Body of pancreas (tissue), 4 donors: Measurements from ENCODE around the gene CD209.

Experiments used
- CTCF ChIP-seq, 7 experiments: fragments of 450-650 bp in 4 of 7; fragments of 200-600 bp in 3 of 7; sonication (generic) in 3 of 7; IDR thresholded peaks; one replicate each; pipeline ENCODE4 v1.5.1; 2016 to 2019; ENCODE audit warnings: antibody characterized with exemption in 7 of 7
- POLR2A ChIP-seq, 3 donors: fragments of 450-650 bp; IDR thresholded peaks; one replicate each; pipeline ENCODE4 v1.6.1; 2016; ENCODE audit warnings: antibody characterized with exemption in 3 of 3, mild to moderate bottlenecking in 2 of 3

- TF ChIP-seq CTCF (IDR thresholded peaks at IDR 0.05) (no peak), POLR2A (IDR thresholded peaks at IDR 0.05) (no peak)
These were observed 8.9 kb upstream of the CD209 start for GRCh38 chr19:7756258-7756657.
